EH (cell line): ENCODE data around the gene ADGRG3.
"Not testable (repeated sequence)": the region's sequence is repeated elsewhere in the genome, so short reads cannot be mapped to it uniquely, and the experiment has no call there.

Experiments used
- DNase-seq: peaks from one replicate; pipeline ENCODE4 v3.0.0-alpha.2; 2015; ENCODE audit warnings: low read depth

The ADGRG3 gene

DNA sequence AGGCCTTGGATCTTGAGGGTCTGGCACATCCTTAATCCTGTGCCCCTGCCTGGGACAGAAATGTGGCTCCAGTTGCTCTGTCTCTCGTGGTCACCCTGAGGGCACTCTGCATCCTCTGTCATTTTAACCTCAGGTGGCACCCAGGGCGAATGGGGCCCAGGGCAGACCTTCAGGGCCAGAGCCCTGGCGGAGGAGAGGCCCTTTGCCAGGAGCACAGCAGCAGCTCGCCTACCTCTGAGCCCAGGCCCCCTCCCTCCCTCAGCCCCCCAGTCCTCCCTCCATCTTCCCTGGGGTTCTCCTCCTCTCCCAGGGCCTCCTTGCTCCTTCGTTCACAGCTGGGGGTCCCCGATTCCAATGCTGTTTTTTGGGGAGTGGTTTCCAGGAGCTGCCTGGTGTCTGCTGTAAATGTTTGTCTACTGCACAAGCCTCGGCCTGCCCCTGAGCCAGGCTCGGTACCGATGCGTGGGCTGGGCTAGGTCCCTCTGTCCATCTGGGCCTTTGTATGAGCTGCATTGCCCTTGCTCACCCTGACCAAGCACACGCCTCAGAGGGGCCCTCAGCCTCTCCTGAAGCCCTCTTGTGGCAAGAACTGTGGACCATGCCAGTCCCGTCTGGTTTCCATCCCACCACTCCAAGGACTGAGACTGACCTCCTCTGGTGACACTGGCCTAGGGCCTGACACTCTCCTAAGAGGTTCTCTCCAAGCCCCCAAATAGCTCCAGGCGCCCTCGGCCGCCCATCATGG is 4.0 kb upstream of the ADGRG3 start:
- DNase-seq, result peak; percentile 20

DNA sequence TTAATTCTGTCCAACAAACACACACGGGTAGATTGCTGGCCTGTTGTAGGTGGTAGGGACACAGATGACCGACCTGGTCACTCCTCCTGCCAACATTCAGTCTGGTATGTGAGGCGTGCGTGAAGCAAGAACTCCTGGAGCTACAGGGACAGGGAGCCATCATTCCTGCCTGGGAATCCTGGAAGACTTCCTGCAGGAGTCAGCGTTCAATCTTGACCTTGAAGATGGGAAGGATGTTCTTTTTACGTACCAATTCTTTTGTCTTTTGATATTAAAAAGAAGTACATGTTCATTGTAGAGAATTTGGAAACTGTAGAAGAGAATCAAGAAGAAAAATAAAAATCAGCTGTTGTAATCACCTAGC is 3.5 kb upstream of the ADGRG3 start:
- no peak for DNase-seq

GRCh38 chr16:57665541-57665940 is 2.6 kb upstream of the ADGRG3 start:
- DNase-seq, result no peak

- no peak for DNase-seq
These were observed 1.6 kb upstream of the ADGRG3 start for GRCh38 chr16:57666353-57667047.

GRCh38 chr16:57667048-57667525 is 1.0 kb upstream of the ADGRG3 start:
- no peak for DNase-seq

DNA sequence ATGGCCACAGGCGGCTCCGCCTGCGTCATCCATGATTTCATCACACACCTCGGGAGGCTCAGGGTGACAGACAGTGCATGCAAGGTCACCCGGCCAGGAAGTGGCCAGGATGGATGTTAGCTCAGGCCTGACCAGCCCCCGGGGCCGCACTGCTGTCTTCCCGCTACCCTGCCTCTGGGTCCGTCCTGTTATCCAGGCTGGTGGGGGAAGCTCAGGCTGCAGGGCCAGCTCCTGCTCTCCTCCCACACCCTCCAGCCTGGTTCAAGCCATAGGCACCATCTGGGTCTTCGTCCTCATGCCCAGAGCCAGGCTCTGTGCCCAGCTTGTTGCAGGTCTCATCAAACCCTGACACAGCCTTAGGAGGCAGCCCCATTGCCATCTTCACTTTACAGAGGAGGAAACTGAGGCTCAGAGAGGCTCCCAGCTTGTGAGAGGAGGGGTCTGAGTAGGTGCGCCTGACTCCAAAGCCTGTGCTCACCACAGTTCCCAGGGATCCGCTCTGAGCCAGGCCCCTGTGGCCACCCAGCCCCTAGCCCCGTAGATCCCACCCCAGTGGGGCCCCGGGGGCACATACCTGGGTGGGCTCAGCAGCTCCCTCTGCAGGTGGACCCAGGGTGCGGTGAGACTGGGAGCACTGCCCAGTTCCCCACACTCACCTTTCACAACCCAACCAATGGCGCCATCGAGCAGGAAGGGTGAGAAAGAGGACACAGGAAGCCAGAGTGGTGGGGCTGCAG is 412 bp upstream of the ADGRG3 start:
- peak; percentile 27 for DNase-seq

DNA sequence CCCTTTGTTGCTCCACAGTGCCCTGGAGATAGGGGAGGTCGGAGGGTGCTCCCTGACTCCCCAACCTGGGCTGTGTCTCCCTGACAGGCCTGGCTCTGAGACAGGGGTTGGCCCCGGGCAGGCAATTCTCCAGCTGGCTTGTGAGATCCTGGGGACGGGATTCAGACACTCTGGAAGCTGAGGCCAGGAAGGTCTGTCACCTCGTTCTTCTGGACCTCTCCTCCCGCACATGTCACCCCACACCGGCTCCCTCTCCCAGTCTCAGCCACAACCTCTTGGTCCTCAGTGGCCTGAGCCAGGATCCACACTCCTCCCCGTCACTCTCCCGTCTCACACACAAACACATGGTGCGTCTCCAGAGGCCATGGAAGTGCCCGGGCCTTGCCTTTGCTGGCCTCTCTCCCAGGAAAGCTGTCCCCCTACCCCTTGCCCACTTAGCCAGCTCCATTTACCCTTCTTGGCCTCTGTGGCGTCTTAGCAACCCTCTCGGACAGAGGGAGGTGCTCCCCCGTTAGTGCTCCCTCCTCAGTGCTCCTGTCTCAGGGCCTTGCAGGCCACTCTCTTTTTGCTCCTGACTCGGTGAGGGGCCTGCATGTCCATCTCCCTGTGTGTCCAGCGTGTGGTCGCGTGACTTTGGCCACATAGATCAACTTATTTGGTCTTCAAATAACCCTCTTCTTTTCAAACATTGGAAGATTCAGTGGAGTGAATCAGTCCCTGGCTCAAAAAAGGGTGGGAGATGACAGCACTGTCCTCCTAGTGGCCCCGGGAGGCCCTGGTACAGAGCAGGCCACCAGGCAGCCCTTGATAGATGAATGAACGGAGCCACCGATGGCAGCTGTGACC is 747 bp downstream of the ADGRG3 start:
- DNase-seq, result no peak

DNA sequence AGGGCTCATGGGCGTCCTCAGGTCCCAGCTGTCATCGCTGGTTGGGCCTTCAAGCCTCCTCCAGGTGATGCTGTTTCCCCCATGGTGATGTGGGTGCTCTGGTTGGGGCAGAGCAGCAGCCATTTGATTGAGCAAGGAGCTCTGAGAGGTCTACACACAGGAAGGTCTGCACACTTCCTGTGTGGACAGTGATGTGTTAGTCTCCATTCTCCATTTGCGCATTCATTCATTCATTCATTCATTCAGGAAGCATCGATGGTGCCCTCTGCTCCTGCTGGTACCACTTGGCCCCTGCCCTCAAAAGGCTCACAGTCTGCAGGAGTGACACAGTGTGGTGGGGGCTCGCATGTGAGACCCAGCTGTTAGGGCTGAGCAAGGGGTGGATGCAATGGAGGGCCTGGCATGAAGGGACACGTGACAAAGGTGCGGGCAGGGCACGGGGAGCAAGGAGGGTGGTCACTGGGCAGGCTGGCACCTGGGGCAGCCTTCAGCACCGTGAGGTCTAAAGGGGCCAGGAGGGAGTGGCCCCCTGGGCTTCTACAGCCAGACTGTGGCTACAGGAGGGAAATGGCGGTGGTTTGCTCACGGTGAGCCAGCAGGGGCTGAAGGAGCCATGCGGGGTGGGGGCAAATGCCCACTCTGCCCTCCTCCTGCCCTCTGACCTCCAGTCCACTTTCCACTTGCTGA is 1.5 kb downstream of the ADGRG3 start:
- DNase-seq, result no peak

DNA sequence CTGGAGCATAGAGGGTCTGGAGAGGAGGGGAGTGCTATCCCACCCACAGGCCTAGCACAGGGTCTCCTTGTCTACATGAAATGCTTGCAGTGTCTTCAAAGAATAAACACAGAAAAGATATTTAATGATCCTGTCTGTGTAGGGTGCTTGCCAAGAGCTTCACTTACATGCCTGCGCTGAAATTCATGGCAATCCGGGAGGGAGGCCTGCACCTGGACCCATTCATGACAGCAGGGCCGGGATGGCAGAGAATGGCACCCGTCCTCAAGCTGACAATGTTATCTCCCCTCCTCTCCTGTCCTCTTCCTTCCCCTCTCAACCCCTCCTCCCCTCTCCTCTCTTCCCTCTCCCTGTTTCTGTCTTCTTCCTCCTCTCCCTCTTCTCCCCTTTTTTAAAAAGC is 2.1 kb downstream of the ADGRG3 start:
- no peak for DNase-seq

DNA sequence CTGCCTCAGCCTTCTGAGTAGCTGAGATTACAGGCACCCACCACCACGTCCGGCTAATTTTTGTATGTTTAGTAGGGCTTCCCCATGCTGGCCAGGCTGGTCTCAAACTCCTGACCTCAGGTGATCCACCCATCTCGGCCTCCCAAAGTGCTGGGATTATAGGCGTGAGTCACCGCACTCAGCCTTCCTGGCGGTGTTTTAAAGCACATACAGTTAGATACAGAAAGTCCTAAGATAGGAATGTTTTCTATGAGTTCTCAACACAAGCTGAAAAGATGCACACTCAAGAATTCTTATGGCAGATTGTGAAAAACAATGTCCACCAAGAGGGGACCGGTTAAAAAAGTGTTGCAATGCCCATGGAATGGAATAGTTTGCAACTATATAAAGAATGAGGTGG is 3.3 kb downstream of the ADGRG3 start:
- DNase-seq, result not testable (repeated sequence)

- no peak for DNase-seq
These were observed 4.3 kb downstream of the ADGRG3 start for GRCh38 chr16:57672416-57672815.

DNA sequence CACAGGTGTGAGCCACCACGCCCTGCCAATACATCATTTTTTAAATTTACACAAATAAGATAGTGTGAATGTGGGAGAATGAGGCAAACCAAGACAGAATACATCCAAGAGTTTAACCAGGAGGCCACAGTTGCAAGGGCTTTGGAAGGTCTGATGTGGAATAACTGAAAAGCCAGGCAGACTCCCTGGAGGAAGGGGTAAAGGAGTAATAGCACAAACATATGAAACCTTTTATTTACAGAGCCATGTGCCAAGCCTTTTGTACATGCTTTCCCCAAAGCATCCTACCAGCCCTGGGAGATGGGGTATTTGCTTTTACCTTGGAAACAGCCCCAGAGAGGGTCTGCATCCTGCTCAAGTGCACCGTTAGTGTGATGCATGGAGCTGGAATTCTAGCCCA is 4.7 kb downstream of the ADGRG3 start:
- DNase-seq, result no peak

- DNase-seq, result no peak
These were observed 7.8 kb downstream of the ADGRG3 start for GRCh38 chr16:57675741-57676551.

DNA sequence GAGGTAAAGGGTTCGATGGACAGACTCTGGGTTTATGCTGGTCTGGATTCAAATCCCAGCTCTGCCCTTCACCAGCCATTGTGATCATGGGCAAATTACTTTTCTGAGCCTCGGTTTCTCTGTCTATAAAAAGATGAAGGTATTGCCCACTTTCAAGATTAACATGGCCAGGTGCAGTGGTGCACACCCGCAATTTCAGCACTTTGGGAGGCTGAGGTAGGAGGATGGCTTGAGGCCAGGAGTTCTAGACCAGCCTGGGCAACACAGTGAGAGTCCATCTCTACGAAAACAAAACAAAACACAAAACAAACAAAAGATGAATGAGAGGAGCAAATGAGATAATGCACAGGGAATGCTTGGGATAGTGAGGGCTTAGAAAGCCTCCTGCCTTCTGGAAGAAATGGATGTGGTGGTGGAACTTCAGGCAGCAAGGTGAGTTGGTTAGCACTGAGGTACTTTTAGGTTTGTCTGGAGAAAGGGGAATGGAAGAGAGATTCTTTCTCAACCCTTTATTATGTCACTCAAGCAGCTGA is 8.5 kb downstream of the ADGRG3 start:
- no peak for DNase-seq

DNA sequence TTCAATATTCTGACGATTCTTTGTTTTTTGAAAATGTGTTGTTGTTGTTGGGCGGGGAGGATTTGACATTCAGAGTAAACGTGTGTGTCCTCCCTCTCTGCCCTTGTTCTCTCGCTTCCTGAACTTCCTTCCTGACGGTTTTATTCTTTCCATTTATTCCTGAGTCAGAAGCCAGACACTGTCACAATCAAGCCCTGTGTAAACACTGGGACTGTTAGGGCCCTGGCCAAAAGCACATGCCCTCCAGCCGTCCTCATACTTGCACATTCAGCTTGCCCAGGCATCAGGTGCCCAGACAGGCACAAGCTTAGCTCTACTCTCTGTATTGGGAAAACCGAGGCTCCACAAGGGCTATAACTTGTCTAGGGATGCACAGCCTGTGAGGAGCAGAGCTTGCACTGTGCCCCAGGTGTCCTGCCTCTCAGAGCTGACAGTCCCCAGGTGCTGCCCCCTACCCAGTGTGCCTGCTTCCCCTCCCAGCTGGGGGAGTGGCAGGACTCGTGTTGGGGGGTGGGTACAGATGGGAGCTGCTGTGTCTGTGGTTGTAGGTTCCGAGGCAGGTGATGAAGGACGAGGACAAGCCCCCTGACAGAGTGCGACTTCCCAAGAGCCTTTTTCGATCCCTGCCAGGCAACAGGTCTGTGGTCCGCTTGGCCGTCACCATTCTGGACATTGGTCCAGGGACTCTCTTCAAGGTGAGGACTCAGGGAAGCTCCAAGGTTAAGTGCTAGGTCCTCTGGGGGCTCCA is 9.7 kb downstream of the ADGRG3 start:
- peak; percentile 9 for DNase-seq

- no peak for DNase-seq
These were observed 10.9 kb downstream of the ADGRG3 start for GRCh38 chr16:57679016-57679415.

DNA sequence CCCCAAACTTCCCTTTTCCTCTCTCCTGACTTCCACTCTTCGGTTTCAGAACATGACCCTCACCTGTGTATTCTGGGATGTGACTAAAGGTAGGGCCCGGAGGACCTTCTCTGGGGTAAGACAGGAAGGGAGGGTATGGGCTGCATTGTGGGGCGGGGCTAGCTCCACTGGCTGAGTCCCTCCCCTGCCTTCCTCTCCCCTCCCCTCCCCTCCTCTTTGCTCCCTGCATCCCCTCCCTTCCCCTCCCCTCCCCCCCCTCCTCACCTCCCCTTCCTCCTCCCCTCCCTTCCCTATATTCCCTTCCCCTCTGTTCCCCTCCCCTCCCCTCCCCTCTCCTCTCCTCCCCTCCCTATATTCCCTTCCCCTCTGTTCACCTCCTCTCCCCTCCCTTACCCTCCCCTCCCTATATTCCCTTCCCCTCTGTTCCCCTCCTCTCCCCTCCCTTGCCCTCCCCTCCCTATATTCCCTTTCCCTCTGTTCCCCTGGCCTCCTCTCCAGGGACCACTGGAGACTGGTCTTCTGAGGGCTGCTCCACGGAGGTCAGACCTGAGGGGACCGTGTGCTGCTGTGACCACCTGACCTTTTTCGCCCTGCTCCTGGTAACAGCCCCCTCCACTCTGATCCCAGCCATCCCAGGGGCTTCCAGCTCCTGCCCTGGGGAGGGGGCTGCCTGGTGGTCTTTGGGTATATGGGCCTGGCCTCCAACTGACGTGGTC is 11.8 kb downstream of the ADGRG3 start:
- no peak for DNase-seq

DNA sequence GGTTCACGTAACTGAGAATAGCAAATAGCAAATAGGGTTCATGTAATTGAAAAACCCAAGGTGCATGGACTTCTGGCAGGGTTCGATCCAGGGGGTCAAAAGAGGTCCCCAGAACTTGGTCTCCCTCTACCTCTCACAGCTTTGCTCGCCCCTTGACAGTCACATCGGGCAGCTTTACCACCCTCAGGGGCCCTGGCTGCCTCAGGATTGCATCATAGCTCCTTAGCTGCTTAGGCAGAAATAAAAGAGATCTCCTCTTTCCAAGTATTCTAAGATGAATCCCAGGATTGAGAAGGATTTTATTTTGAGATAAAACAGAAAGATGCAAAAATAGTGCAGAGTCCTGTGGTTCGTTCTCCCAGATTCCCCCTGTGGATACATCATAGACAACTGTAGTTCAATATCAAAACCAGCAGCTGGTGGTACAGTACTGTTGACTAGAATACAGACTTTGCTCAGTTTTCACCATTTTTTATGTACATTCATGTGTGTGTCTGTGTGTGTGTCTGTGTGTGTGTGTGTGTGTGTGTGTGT is 12.8 kb downstream of the ADGRG3 start:
- no peak for DNase-seq
